Astrocyte of the cerebellum (primary cell): ENCODE data around the gene TUBA8.

Source experiments
- DNase-seq: peaks from one replicate; pipeline ENCODE4 v3.0.0-alpha.2; 2011; ENCODE audit warnings: low read depth
- H3K4me3 ChIP-seq: 2 replicates; pipeline ENCODE4 v1.5.1; 2011; ENCODE audit warnings: mild to moderate bottlenecking, low read depth, low read length, moderate library complexity
- CTCF ChIP-seq: IDR thresholded peaks from 2 replicates; pipeline ENCODE4 v1.5.1; 2012; ENCODE audit warnings: low read length, low read depth, moderate library complexity, mild to moderate bottlenecking; ENCODE audit errors: missing control alignments
- in situ Hi-C: cut with HindIII; loops from 2 replicates; pipeline ENCODE4 v1.10.0; 2017; ENCODE audit warnings: low sequenced_read_pairs

The TUBA8 gene

GRCh38 chr22:18112440-18112839 lies 1.8 kb downstream of the TUBA8 start:
- DNase-seq: no peak
- no peak for TF ChIP-seq CTCF
- in situ Hi-C loops: no loop called here
- no peak overlapping the region for H3K4me3 ChIP-seq

GRCh38 chr22:18113680-18114394 lies 3.2 kb downstream of the TUBA8 start:
- no peak for TF ChIP-seq CTCF
- H3K4me3 ChIP-seq: no peak overlapping the region
- in situ Hi-C loops: no loop called here
- DNase-seq: no peak

GRCh38 chr22:18114495-18114894 lies 3.9 kb downstream of the TUBA8 start:
- DNase-seq: no peak
- in situ Hi-C loops: no loop called here
- TF ChIP-seq CTCF: no peak
- H3K4me3 ChIP-seq: no peak overlapping the region

GRCh38 chr22:18114976-18115652 lies 4.5 kb downstream of the TUBA8 start:
- no peak for TF ChIP-seq CTCF
- no peak for DNase-seq
- in situ Hi-C loops: no loop called here

GRCh38 chr22:18115906-18116371 lies 5.3 kb downstream of the TUBA8 start:
- no peak for TF ChIP-seq CTCF
- no peak overlapping the region for H3K4me3 ChIP-seq
- in situ Hi-C loops: no loop called here
- DNase-seq: no peak

More at GRCh38 chr22:18114976-18115652, 4.5 kb downstream of the TUBA8 start:
- H3K4me3 ChIP-seq: no peak overlapping the region

GRCh38 chr22:18116634-18117033 lies 6.0 kb downstream of the TUBA8 start:
- H3K4me3 ChIP-seq: no peak overlapping the region
- no peak for TF ChIP-seq CTCF
- no peak for DNase-seq
- in situ Hi-C loops: no loop called here
